DND-41 (cell line): ENCODE results near the gene KCNN2.
"Not testable (repeated sequence)": the region's sequence is repeated elsewhere in the genome, so short reads cannot be mapped to it uniquely, and the experiment has no call there.

Experiments
- ATAC-seq: fragments of 200-7000 bp; cut with Tn5 transposase; 3 replicates; pipeline ENCODE4 v1.9.1; 2021; ENCODE audit warnings: low read depth; ENCODE audit not compliant: insufficient read depth
- DNase-seq: peaks from one replicate; pipeline ENCODE4 v3.0.0-alpha.2; 2020
- H2AFZ ChIP-seq: 2 replicates; pipeline ENCODE4 v1.6.0; 2012; ENCODE audit warnings: low read depth, low read length
- H3K27ac ChIP-seq: 2 replicates; pipeline ENCODE4 v1.5.1; 2012; ENCODE audit warnings: low read length, inconsistent platforms
- H3K27me3 ChIP-seq: fragments of 200-600 bp; sonication (generic); 2 replicates; pipeline ENCODE4 v1.6.0; 2012; ENCODE audit warnings: low read length, mild to moderate bottlenecking, inconsistent platforms; ENCODE audit not compliant: insufficient read depth, poor library complexity
- H3K36me3 ChIP-seq: 2 replicates; pipeline ENCODE4 v1.5.1; 2012; ENCODE audit warnings: low read length, inconsistent platforms; ENCODE audit not compliant: insufficient read depth
- H3K4me1 ChIP-seq: 2 replicates; pipeline ENCODE4 v1.5.1; 2012; ENCODE audit warnings: mild to moderate bottlenecking, low read length; ENCODE audit not compliant: insufficient read depth
- H3K4me2 ChIP-seq: 2 replicates; pipeline ENCODE4 v1.6.0; 2012; ENCODE audit warnings: mild to moderate bottlenecking, moderate library complexity, low read length, inconsistent platforms; ENCODE audit not compliant: insufficient read depth
- H3K4me3 ChIP-seq, 2 experiments: fragments of 200-600 bp in 1 of 2; shearing (Covaris generic) in 1 of 2; 2 replicates each; pipeline ENCODE4 v1.5.1; 2012 to 2016; ENCODE audit warnings: inconsistent platforms in 2 of 2, low read length in 2 of 2, mild to moderate bottlenecking in 2 of 2, low read depth in 1 of 2, moderate library complexity in 1 of 2
- H3K79me2 ChIP-seq: 2 replicates; pipeline ENCODE4 v1.6.0; 2012; ENCODE audit warnings: low read length, inconsistent platforms; ENCODE audit not compliant: insufficient read depth
- H3K9ac ChIP-seq: 2 replicates; pipeline ENCODE4 v1.6.0; 2012; ENCODE audit warnings: low read depth, mild to moderate bottlenecking, inconsistent platforms, low read length, moderate library complexity
- H3K9me3 ChIP-seq: 2 replicates; pipeline ENCODE4 v1.5.1; 2012; ENCODE audit warnings: low read length, moderate library complexity, mild to moderate bottlenecking, inconsistent platforms; ENCODE audit not compliant: insufficient read depth, severe bottlenecking
- H4K20me1 ChIP-seq: 2 replicates; pipeline ENCODE4 v1.6.0; 2012; ENCODE audit warnings: low read length; ENCODE audit not compliant: insufficient read depth
- EZH2 ChIP-seq: IDR thresholded peaks from 3 replicates; pipeline ENCODE4 v1.6.1; 2012; ENCODE audit warnings: borderline replicate concordance, low read depth, mild to moderate bottlenecking, moderate library complexity, low read length, inconsistent platforms; ENCODE audit not compliant: severe bottlenecking
- TF ChIP-seq, protein P1 (sequence below): IDR thresholded peaks from 2 replicates; pipeline ENCODE4 v1.5.1; 2012; ENCODE audit warnings: borderline replicate concordance, low read length, moderate library complexity, mild to moderate bottlenecking; ENCODE audit not compliant: poor library complexity, severe bottlenecking; ENCODE audit errors: extremely low read depth

KCNN2 gene

DNA sequence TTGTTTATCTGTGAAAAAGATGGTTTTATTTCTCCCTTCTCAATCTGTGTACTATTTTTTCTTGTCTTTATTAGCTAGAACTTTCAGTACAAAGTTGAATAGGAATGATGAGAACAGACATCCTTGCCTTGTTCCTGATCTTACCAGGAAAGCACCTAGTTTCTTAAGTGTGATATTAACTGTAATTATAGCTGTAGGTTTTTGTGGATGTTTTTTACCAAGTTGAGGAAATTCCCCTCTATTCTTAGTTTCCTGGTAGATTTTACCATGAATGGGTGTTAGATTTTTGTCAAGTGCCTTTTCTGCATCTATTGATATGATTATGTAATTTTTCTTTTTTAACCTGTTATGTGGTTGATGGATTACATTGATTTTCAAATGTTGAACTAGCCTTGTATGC is 68.7 kb downstream of the KCNN2 start:
- Histone ChIP-seq H3K79me2 (no peaks in the 10 kb centered on the region), H3K27ac (no peak overlapping the region), H3K4me1 (no peaks in the 10 kb centered on the region), H3K9ac (no peak overlapping the region), H2AFZ (no peak overlapping the region), H3K4me3 (no peak overlapping the region), H3K27me3 (no peaks in the 10 kb centered on the region), H4K20me1 (no peaks in the 10 kb centered on the region), H3K4me2 (no peak overlapping the region), H3K36me3 (no peaks in the 10 kb centered on the region), H3K9me3 (no peaks in the 10 kb centered on the region)
- TF ChIP-seq EZH2 = no peak
- TF ChIP-seq, protein P1, sequence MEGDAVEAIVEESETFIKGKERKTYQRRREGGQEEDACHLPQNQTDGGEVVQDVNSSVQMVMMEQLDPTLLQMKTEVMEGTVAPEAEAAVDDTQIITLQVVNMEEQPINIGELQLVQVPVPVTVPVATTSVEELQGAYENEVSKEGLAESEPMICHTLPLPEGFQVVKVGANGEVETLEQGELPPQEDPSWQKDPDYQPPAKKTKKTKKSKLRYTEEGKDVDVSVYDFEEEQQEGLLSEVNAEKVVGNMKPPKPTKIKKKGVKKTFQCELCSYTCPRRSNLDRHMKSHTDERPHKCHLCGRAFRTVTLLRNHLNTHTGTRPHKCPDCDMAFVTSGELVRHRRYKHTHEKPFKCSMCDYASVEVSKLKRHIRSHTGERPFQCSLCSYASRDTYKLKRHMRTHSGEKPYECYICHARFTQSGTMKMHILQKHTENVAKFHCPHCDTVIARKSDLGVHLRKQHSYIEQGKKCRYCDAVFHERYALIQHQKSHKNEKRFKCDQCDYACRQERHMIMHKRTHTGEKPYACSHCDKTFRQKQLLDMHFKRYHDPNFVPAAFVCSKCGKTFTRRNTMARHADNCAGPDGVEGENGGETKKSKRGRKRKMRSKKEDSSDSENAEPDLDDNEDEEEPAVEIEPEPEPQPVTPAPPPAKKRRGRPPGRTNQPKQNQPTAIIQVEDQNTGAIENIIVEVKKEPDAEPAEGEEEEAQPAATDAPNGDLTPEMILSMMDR = no peak
- DNase-seq (no peak), ATAC-seq (no peak)

DNA sequence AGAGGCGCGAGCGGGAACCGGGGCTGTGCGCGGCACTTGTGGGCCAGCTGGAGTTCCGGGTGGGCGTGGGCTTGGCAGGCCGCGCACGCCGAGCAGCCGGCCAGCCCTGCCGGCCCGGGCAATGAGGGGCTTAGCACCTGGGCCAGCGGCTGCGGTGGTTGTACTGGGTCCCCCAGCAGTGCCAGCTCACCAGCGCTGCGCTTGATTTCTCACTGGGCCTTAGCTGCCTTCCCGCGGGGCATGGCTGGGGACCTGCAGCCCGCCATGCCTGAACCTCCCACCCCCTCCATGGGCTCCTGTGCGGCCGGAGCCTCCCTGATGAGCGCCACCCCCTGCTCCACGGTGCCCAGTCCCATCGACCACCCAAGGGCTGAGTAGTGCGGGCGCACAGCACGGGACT is 70.8 kb downstream of the KCNN2 start:
- H3K27ac ChIP-seq, H4K20me1 ChIP-seq, H2AFZ ChIP-seq, H3K9ac ChIP-seq, DNase-seq, H3K4me2 ChIP-seq, H3K79me2 ChIP-seq, H3K27me3 ChIP-seq, H3K4me3 ChIP-seq, H3K9me3 ChIP-seq, H3K4me1 ChIP-seq, ATAC-seq, H3K36me3 ChIP-seq: not testable (repeated sequence)

DNA sequence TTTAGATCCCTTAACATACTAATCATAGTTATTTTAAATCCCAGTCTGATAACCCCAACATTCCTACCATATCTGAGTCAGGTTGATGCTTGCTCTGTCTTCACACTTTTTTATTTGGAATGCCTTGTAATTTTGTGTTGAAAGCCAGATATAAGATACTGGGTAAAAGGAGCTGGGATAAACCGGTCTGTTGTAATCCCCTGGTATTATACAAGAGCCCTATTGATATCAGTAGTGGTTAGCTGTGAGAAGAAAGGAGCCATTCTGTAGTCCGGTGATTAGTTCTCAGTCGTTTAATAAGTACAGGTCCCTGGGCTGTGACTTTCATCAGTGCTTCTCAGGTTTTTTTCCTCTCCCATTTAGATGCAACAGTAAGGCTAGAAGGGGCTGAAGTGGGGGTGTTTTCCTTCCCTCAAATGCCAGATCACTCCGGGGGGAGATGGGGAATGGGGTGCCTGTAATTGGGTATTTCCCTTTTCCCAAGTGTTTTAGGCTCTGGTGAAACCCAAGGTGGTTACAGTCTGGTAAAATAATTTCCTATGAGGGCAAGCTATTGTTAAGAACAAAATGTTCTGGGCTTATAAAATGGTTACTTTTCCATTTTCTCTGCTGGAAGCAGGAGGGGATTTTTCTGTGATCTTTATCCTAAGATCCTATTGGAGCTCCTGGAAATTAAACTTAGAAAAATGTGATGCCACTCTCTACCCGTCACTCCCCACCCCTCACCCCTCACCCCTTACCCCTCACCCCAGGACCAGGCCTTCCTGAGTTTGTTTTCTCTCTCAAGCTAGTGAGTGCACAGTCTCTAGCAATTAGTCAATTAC is 72.7 kb downstream of the KCNN2 start:
- no peak overlapping the region for H3K27ac ChIP-seq
- ATAC-seq (no peak), DNase-seq (no peak)
- H3K9me3 ChIP-seq = no peaks in the 10 kb centered on the region
- no peak overlapping the region for H2AFZ ChIP-seq
- no peak overlapping the region for H3K4me3 ChIP-seq
- H3K9ac ChIP-seq = no peak overlapping the region
- H3K4me1 ChIP-seq = no peaks in the 10 kb centered on the region
- no peak overlapping the region for H3K4me2 ChIP-seq
- no peaks in the 10 kb centered on the region for H3K36me3 ChIP-seq
- no peaks in the 10 kb centered on the region for H3K79me2 ChIP-seq
- H3K27me3 ChIP-seq = no peaks in the 10 kb centered on the region
- TF ChIP-seq, protein P1 = no peak
- TF ChIP-seq EZH2 = no peak
- no peaks in the 10 kb centered on the region for H4K20me1 ChIP-seq

DNA sequence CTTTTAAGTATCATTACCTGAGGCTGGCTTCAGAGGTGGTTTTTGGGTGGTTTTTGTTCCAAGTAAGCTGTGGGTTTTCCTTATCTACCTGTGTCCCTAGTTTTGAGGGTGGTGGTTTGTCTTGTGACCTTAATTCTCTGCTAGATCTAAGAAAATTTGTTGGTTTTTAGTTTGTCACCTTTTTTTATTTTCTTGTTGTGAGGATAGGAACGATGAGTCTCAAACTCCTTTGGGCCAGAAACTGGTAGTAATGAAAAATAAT is 73.3 kb downstream of the KCNN2 start:
- Histone ChIP-seq H3K36me3 (no peaks in the 10 kb centered on the region), H3K4me2 (no peak overlapping the region), H2AFZ (no peak overlapping the region), H3K4me1 (no peaks in the 10 kb centered on the region), H3K9me3 (no peaks in the 10 kb centered on the region), H3K79me2 (no peaks in the 10 kb centered on the region), H3K4me3 (no peak overlapping the region), H3K27me3 (no peaks in the 10 kb centered on the region), H3K9ac (no peak overlapping the region), H3K27ac (no peak overlapping the region), H4K20me1 (no peaks in the 10 kb centered on the region)
- TF ChIP-seq, protein P1 = no peak
- TF ChIP-seq EZH2 = no peak
- DNase-seq (no peak), ATAC-seq (no peak)
